Activated CD4-positive, alpha-beta T cell treated with anti-CD3 and anti-CD28 coated beads, Interleukin-2, amount 50 U/mL, for 16 hours (primary cell): Measurements from ENCODE around the gene PIGQ.

ENCODE experiments used
- DNase-seq: peaks from one replicate; pipeline ENCODE4 v3.0.0-alpha.2; 2020

The PIGQ gene

DNA sequence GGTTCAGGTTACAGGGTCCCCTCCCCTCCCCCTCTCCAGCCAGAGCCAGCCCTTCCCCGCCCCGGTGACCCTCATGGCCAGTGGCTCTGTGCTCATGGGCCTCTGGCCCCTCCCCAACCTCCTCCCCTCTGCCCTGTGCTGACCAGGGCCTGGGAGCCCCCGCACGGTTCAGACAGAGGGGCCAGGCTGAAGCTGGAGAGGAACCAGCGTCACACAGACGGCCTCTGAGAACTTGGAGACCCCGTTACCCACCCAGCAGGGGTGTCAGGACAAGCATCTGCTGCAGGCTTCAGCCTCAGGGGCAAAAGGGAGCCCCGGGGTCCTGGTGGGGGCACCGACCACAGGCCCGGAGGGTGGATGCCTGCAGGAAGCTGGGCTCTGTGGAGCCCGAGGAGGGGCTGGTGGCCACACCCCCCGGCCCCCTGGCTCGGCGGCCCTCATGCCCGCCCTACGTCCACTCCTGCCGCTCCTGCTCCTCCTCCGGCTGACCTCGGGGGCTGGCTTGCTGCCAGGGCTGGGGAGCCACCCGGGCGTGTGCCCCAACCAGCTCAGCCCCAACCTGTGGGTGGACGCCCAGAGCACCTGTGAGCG lies 61.1 kb downstream of the PIGQ start, which contains the start of gene WFIKKN1:
WFIKKN1 (plus strand) TSS at position 171 of the 591 bp plus-strand sequence; CDS start at position 440, 269 bp downstream.
- no peak for DNase-seq

DNA sequence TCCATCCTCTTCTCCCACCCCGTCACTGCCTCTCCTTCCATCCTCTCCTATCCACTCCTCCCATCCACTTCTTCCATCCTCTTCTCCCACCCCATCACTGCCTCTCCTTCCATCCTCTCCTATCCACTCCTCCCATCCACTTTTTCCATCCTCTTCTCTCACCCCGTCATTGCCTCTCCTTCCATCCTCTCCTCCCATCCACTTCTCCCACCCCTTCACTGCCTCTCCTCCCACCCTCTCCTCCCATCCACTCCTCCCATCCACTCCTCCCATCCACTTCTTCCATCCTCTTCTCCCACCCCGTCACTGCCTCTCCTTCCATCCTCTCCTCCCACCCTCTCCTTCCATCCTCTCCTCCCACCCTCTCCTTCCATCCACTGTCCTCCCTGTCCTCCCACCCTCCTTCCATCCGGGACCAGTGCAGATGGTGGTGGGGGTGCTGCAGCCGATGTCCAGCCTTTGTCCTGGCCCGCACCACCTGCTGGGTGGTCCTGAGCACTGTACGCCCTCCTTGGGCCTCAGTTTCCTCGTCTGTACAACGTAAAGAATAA lies 62.1 kb downstream of the PIGQ start:
- DNase-seq = no peak

DNA sequence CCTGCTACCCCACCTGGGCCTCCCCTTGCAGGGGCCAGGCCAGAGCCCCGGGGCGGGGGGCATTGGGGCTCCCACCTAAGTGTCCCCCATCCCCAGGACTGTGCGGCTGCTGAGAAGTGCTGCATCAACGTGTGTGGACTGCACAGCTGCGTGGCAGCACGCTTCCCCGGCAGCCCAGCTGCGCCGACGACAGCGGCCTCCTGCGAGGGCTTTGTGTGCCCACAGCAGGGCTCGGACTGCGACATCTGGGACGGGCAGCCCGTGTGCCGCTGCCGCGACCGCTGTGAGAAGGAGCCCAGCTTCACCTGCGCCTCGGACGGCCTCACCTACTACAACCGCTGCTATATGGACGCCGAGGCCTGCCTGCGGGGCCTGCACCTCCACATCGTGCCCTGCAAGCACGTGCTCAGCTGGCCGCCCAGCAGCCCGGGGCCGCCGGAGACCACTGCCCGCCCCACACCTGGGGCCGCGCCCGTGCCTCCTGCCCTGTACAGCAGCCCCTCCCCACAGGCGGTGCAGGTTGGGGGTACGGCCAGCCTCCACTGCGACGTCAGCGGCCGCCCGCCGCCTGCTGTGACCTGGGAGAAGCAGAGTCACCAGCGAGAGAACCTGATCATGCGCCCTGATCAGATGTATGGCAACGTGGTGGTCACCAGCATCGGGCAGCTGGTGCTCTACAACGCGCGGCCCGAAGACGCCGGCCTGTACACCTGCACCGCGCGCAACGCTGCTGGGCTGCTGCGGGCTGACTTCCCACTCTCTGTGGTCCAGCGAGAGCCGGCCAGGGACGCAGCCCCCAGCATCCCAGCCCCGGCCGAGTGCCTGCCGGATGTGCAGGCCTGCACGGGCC lies 62.9 kb downstream of the PIGQ start:
- no peak for DNase-seq

DNA sequence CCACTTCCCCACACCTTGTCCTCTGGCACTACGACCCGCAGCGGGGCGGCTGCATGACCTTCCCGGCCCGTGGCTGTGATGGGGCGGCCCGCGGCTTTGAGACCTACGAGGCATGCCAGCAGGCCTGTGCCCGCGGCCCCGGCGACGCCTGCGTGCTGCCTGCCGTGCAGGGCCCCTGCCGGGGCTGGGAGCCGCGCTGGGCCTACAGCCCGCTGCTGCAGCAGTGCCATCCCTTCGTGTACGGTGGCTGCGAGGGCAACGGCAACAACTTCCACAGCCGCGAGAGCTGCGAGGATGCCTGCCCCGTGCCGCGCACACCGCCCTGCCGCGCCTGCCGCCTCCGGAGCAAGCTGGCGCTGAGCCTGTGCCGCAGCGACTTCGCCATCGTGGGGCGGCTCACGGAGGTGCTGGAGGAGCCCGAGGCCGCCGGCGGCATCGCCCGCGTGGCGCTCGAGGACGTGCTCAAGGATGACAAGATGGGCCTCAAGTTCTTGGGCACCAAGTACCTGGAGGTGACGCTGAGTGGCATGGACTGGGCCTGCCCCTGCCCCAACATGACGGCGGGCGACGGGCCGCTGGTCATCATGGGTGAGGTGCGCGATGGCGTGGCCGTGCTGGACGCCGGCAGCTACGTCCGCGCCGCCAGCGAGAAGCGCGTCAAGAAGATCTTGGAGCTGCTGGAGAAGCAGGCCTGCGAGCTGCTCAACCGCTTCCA lies 63.7 kb downstream of the PIGQ start:
- DNase-seq = no peak
